ENCODE results near the gene LONP1.

GRCh38 chr19:5713228-5713627 is 6.7 kb downstream of the LONP1 start:
- TF ChIP-seq BHLHE40 (IDR thresholded peaks at IDR 0.05; ENCODE audit: borderline replicate concordance) (no peak), FOXK2 (IDR thresholded peaks at IDR 0.05) (no peak), PKNOX1 (IDR thresholded peaks at IDR 0.05) (no peak), NFRKB (IDR thresholded peaks at IDR 0.05) (no peak), FOXM1 (IDR thresholded peaks at IDR 0.05; ENCODE audit: borderline replicate concordance) (no peak), SP1 (IDR thresholded peaks at IDR 0.05) (no peak), TARDBP (IDR thresholded peaks at IDR 0.05) (no peak), ELF4 (IDR thresholded peaks at IDR 0.05) (no peak), FOXA1 (IDR thresholded peaks at IDR 0.05) (no peak)
